ENCODE measurements around the gene IRX3.

IRX3 gene

GRCh38 chr16:54286366-54287130, at the start of gene IRX3:
Gene IRX3 (minus strand): TSS chr16:54286787. CDS start chr16:54286050, 737 bp downstream.
- DNase-seq (ENCODE audit: low spot score) = peak; percentile 39

GRCh38 chr16:54335230-54335629, 48.6 kb upstream of the IRX3 start:
- no peak for DNase-seq (ENCODE audit: low spot score)

- no peak for DNase-seq (ENCODE audit: low spot score)
These were observed 47.6 kb upstream of the IRX3 start for GRCh38 chr16:54334208-54334607.

GRCh38 chr16:54331241-54332002, 44.8 kb upstream of the IRX3 start:
- no peak for DNase-seq (ENCODE audit: low spot score)

GRCh38 chr16:54327609-54328008, 41.0 kb upstream of the IRX3 start:
- DNase-seq (ENCODE audit: low spot score) = no peak

GRCh38 chr16:54326266-54326662, 39.7 kb upstream of the IRX3 start:
- no peak for DNase-seq (ENCODE audit: low spot score)

DNA sequence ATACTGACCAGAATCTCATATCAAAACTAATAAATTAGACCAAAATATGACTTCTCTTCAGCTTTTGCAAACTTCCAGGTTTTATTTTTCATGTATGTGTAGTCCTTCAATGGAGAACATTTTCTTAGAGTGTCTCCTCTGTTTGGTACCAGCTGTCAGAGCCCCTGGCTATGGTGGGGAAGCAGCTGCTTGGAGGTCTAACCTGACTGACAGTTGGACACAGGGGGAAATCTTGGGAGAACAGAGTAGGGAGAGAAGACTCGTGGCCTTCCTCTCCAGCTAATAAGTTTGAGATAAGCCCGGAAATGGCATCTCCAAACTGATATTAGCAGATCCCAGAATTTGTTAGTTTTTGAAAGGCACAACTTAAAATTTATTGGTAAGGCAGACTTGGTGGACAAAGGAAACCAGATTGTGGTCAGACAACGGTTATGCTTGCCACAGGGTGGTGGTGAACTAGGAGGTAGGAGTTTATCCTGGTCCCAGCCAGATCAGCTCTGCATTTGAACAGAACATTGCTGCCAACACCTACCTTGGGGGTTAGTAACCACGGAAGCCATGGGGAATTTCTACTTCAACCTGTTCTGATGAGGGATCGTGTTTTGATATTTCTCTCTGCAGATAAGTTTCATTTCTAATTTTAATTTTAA, 39.2 kb upstream of the IRX3 start:
- no peak for DNase-seq (ENCODE audit: low spot score)

- no peak for DNase-seq (ENCODE audit: low spot score)
These were observed 38.1 kb upstream of the IRX3 start for GRCh38 chr16:54324716-54325115.

DNA sequence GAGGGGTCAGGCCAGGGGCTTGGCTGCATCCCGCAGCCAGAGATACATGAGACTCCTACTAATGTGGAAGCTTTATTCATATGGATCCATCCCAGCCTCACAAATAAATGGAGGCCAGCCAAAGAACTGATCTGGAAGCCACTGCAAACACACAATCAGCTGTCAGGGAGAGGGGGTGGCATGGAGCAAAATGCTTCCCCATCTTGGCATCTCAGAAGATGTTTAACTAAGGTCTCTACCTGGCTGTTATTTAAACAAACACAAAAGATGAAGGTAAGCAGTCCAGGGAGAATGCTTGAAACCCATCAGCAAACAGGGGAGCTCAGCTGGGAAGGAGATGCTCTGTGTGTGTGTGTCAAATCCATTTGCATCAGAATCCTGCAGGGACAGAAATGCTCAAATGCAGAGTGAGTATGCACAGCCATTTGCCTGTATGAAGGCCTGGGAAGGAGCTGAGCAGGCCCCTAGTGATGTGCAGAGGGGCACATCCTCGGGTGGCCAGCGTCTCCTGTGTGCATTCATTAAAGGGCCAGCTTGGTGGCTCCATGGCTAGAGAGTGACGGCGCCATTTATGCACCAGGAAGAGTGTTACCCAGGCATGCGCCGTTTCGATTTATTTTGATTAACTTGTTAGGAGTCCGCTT, 34.2 kb upstream of the IRX3 start:
- no peak for DNase-seq (ENCODE audit: low spot score)

DNA sequence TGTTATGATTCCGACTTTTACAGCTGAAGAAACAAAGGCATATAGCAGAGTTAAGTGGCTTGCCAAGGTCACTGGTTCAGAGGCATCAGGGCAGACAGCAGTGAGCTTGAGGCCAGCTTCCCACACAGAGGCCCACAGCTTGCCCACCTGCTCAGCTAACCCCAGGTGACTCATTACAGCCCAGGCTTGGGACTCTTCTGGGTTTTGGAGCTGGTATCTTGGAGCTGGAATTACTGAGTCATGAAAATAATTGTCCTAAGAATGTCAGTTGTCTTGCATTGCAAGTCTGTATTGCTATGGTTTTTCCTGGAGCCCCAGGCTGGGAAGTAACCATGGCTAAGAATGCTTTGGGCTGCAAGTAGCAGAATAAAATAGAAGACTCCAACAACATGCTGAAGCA, 32.4 kb upstream of the IRX3 start:
- DNase-seq (ENCODE audit: low spot score) = no peak

DNA sequence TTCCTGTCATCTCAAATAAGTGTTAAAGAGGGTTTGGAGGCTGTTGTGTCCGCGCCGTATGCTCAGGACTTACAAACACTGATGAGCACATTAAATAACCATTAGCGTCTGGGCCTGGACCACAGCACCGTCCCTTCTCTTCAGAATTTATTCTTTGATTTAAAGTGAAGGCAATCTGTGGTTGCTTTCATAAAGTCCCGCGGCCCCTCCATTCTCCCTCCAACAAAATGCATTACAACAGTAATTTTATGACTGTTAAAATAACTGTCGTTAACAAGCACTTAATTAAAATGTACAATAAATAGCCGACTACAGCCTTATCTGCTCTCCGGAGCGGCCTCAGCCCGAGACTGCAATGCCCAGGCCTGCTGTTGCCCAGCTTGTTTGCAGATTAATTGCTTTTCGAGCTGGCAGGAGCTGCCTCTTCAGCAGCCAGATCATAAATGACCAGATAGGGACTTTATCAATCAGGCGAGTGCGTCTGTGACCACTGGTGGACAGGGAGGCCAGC, 30.6 kb upstream of the IRX3 start:
- DNase-seq (ENCODE audit: low spot score) = no peak

DNA sequence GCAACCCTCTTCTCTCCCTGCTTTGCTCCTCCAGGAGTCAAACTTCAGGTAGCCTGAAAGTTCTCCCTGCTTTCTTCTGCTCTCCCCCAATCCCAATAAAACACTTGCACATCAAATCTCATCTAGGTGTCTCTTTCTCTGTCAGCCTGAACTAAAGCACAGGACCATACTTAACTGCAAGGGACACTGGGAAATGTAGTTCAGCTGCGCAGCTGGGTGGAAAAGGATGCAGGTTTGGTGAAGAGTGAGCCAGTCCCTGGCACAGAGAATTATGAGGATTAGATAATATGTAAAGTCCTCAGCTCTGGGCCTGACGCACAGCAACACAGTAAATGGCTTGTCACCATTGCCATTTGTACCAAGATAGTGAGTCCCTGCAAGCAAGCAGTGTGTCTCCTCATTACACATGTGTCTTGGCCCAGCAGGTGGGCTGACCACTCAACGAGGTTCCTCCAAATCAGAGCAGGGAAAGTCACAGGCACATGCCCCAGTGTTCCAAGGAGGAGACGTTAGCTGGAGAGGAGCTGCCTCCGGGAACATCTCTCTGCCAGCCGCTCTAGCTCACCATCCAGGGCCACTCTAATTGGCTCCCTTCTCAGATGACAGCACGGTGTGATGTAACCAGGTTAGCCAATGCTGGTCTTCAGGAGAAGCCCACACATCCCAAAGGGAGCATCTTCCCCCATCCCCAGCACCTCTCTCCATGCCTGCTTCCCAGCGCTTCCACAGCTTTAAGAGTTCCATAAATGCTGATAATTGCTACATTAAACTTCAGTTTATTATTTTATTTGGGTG, 29.7 kb upstream of the IRX3 start:
- no peak for DNase-seq (ENCODE audit: low spot score)

- no peak for DNase-seq (ENCODE audit: low spot score)
These were observed 27.2 kb upstream of the IRX3 start for GRCh38 chr16:54313789-54314188.

GRCh38 chr16:54312502-54312991, 26.0 kb upstream of the IRX3 start:
- DNase-seq (ENCODE audit: low spot score) = no peak

DNA sequence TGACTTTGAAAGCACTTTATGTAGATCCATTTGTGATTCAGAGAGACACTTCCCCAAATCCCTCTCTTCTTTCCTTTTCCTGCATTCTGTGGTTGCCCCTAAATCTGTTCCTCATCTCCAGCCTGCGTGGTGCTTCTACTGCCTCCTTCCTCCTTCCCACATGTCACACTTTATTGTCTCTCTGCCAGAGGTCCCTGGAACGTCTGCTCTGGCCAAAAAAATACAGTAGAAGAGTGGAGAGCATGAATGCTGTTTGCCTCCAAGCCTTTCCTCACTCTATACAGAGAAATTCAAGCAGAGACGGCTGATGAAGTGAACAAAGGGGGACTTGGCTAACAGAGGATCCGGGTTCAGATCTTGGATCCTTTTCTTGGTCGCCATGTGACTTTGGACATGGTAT, 22.8 kb upstream of the IRX3 start:
- no peak for DNase-seq (ENCODE audit: low spot score)

DNA sequence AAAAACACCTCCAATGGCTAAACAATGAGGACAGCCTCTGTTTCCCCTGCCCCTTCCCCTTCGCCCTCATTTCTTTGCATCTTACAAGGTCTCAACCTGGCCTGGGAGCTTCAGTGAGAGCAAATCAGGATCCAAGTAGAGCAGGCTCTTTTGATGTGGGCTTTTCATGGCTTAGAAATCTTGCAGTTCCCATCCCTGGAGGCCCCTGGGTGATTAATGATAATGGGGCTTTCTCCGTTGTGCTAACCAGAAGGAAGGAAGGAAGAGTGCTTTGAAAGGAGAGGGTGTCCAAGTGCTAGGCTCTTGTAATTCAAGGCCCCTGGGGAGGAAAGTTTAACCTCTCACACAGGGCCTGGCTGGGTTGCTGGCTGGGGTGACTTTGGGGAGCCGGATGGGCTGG, 18.5 kb upstream of the IRX3 start:
- no peak for DNase-seq (ENCODE audit: low spot score)

DNA sequence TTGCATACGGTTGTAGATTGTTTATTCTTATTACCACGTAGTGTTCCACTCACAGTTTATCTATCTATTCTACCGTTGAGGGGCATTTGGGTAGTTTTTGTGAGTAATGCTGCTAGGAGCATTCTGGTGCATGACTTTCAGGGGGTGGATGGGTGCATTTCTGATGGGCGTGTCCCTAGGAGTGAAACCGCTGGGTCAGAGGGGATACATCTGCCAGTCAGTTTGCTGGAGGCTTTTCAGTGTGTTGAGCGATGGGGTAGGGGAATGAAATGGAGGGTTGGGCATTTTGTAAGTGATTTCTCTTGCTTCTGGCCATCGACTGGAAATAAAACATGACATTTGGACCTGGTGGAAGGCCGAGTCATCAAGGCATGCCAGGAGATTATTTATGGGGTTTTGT, 17.0 kb upstream of the IRX3 start:
- DNase-seq (ENCODE audit: low spot score) = no peak

GRCh38 chr16:54297154-54297553, 10.6 kb upstream of the IRX3 start:
- DNase-seq (ENCODE audit: low spot score) = no peak

DNA sequence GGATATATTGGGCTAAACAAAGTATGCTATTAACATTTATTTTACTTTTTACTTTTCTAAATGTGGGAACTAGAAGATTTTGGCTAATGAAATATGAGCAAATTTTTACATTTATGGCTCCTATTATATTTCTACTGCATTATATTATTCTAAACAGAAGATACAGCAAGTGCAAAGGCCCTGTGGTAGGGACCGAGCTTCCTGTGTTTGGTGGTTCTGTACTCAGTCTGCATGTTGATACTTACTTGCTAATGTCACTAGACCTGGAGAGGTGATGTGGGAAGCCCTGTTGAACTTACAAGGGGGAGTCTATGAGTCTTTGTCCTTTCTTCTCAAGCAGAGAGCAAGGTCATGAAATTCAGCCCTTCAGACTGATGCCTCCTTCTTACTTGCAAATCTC, 10.0 kb upstream of the IRX3 start:
- no peak for DNase-seq (ENCODE audit: low spot score)

DNA sequence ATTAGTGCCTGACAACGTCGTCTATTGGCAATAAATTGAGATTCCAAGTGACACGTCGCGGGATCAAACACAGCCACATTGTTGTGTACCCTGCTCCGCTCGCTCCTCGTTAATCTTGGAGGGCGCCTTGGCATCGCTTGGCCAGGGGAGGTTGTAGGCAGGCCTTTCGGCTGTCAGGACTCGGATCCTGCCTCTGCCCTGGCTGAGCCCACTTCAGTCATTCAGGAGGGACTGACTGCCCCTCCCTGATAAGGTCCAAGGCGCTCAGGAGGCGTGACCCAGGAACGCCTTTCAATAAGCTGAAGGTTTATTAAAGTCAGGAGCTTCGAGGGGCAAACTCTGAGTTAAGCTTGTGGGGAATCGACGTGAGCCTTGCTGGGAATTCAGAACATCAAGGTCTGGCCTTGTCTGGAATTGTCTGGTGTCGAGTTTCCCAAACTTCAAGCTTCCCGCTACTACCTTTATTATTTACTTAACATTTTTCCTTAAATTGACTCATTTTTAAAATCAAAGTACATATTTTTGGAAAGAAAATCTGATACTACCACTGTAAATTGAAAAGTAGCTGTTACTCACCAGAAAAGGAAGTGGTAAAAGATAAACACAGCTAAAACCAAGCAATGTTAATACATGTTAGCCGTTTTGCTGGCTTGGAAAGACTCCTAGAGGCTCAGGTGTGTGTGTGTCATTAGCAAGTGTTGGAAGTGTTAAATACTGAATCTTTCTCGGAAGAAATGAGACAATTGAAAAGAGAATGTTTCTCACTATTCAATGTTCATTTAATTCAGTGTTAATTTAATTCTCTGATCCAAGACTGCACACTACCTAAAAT, 5.3 kb upstream of the IRX3 start:
- no peak for DNase-seq (ENCODE audit: low spot score)

All from COLO829 (cell line).